Activated T-helper 2 cell treated with anti-CD3 and anti-CD28 coated beads, Interferon-gamma antibody, Interleukin-2, Interleukin-4, amounts not matched to agents 10 μg/mL and 5 μg/mL and 100 μg/mL, durations not matched to agents 14 hours and 24 hours and 36 hours (primary cell): ENCODE measurements around the gene HSH2D. TPM values are rescaled to one million over a fixed set of nuclear protein-coding genes. Genes with fewer than 3 reads are reported as not detected.

Source experiments
- DNase-seq: peaks from one replicate; pipeline ENCODE4 v3.0.0; 2021; ENCODE audit warnings: low spot score
- H3K27ac Mint-ChIP-seq: one replicate; pipeline ENCODE4 v1.8.0; 2021; ENCODE audit warnings: mixed read lengths
- H3K27me3 Mint-ChIP-seq: one replicate; pipeline ENCODE4 v1.8.0; 2021; ENCODE audit warnings: low read depth, mixed read lengths
- H3K36me3 Mint-ChIP-seq: one replicate; pipeline ENCODE4 v1.8.0; 2021; ENCODE audit warnings: low read depth, mixed read lengths
- H3K4me1 Mint-ChIP-seq: one replicate; pipeline ENCODE4 v1.8.0; 2021; ENCODE audit warnings: low read depth, mixed read lengths
- H3K4me3 Mint-ChIP-seq: one replicate; pipeline ENCODE4 v1.8.0; 2021; ENCODE audit warnings: low read depth, mild to moderate bottlenecking, moderate library complexity, mixed read lengths
- H3K9me3 Mint-ChIP-seq: one replicate; pipeline ENCODE4 v1.8.0; 2021; ENCODE audit warnings: mixed read lengths
- intact Hi-C: fragments of 100-400 bp; cut with micrococcal nuclease; formaldehyde crosslinking; loops from one replicate; pipeline ENCODE4 v1.15.1; 2023
- total RNA-seq: library from RNA; stranded (reverse); gene quantifications from 2 replicates; pipeline ENCODE4 v1.2.3, GENCODE V29; 2022

The HSH2D gene
- total RNA-seq, 1 donor from 2014 or later = 43.5 TPM

GRCh38 chr19:16125737-16126495 is 17.6 kb upstream of the HSH2D start:
- H3K9me3 Mint-ChIP-seq = no peaks in the 10 kb centered on the region
- no peak for DNase-seq
- no peaks in the 10 kb centered on the region for H3K27me3 Mint-ChIP-seq
- H3K4me1 Mint-ChIP-seq = peaks cover 2% of the 10 kb centered on the region
- intact Hi-C loops = no loop called here
- peaks cover 90% of the 10 kb centered on the region for H3K36me3 Mint-ChIP-seq
- no peak overlapping the region for H3K27ac Mint-ChIP-seq
- H3K4me3 Mint-ChIP-seq = no peak overlapping the region

GRCh38 chr19:16127080-16127479 is 16.4 kb upstream of the HSH2D start:
- Mint-ChIP-seq H3K27me3 (no peaks in the 10 kb centered on the region), H3K4me1 (peaks cover 2% of the 10 kb centered on the region), H3K27ac (no peak overlapping the region), H3K36me3 (peaks cover 90% of the 10 kb centered on the region), H3K4me3 (no peak overlapping the region), H3K9me3 (no peaks in the 10 kb centered on the region)
- intact Hi-C loops = no loop called here
- no peak for DNase-seq

GRCh38 chr19:16127776-16128371 is 15.6 kb upstream of the HSH2D start:
- no peaks in the 10 kb centered on the region for H3K9me3 Mint-ChIP-seq
- no peaks in the 10 kb centered on the region for H3K27me3 Mint-ChIP-seq
- H3K36me3 Mint-ChIP-seq = peaks cover 90% of the 10 kb centered on the region
- no peak for DNase-seq
- peaks cover 2% of the 10 kb centered on the region for H3K4me1 Mint-ChIP-seq
- H3K4me3 Mint-ChIP-seq = no peak overlapping the region
- H3K27ac Mint-ChIP-seq = no peak overlapping the region
- intact Hi-C loops = no loop called here

GRCh38 chr19:16131648-16132047 is 11.8 kb upstream of the HSH2D start:
- Mint-ChIP-seq H3K27ac (no peak overlapping the region), H3K36me3 (peaks cover 80% of the 10 kb centered on the region)

GRCh38 chr19:16133818-16134217 is 9.7 kb upstream of the HSH2D start:
- Mint-ChIP-seq H3K9me3 (no peaks in the 10 kb centered on the region), H3K4me1 (peaks cover 7% of the 10 kb centered on the region), H3K27ac (peak overlapping the region; percentile 20), H3K27me3 (no peaks in the 10 kb centered on the region), H3K36me3 (peaks cover 63% of the 10 kb centered on the region), H3K4me3 (no peak overlapping the region)
- intact Hi-C loops = no loop called here
- DNase-seq = no peak

More at GRCh38 chr19:16131648-16132047, 11.8 kb upstream of the HSH2D start:
- no peak for DNase-seq
- peaks cover under 1% of the 10 kb centered on the region for H3K4me1 Mint-ChIP-seq
- no peaks in the 10 kb centered on the region for H3K27me3 Mint-ChIP-seq
- H3K4me3 Mint-ChIP-seq = no peak overlapping the region
- intact Hi-C loops = no loop called here
- no peaks in the 10 kb centered on the region for H3K9me3 Mint-ChIP-seq

GRCh38 chr19:16134510-16134909 is 9.0 kb upstream of the HSH2D start:
- intact Hi-C loops = no loop called here
- Mint-ChIP-seq H3K4me1 (peaks cover 7% of the 10 kb centered on the region), H3K36me3 (peaks cover 56% of the 10 kb centered on the region), H3K27me3 (no peaks in the 10 kb centered on the region), H3K27ac (peak overlapping the region; percentile 38), H3K9me3 (no peaks in the 10 kb centered on the region), H3K4me3 (no peak overlapping the region)
- DNase-seq = no peak

- intact Hi-C loops = no loop called here
- Mint-ChIP-seq H3K27ac (no peak overlapping the region), H3K36me3 (peaks cover 47% of the 10 kb centered on the region), H3K4me3 (no peak overlapping the region), H3K27me3 (no peaks in the 10 kb centered on the region), H3K4me1 (peaks cover 14% of the 10 kb centered on the region), H3K9me3 (no peaks in the 10 kb centered on the region)
- DNase-seq = no peak
Observed at GRCh38 chr19:16135430-16136127, 7.9 kb upstream of the HSH2D start.

- no peak overlapping the region for H3K4me3 Mint-ChIP-seq
- intact Hi-C loops = no loop called here
- H3K27me3 Mint-ChIP-seq = no peaks in the 10 kb centered on the region
- H3K36me3 Mint-ChIP-seq = peaks cover 38% of the 10 kb centered on the region
- peaks cover 20% of the 10 kb centered on the region for H3K4me1 Mint-ChIP-seq
- no peak for DNase-seq
- no peak overlapping the region for H3K27ac Mint-ChIP-seq
- no peaks in the 10 kb centered on the region for H3K9me3 Mint-ChIP-seq
Observed at GRCh38 chr19:16136185-16136999, 7.1 kb upstream of the HSH2D start.

GRCh38 chr19:16139752-16140151 is 3.7 kb upstream of the HSH2D start:
- Mint-ChIP-seq H3K4me3 (no peak overlapping the region), H3K36me3 (peaks cover 13% of the 10 kb centered on the region), H3K27ac (peak overlapping the region; percentile 60), H3K4me1 (peaks cover 35% of the 10 kb centered on the region), H3K9me3 (no peaks in the 10 kb centered on the region), H3K27me3 (no peaks in the 10 kb centered on the region)
- intact Hi-C loops = no loop called here
- no peak for DNase-seq

GRCh38 chr19:16141043-16141442 is 2.4 kb upstream of the HSH2D start:
- Mint-ChIP-seq H3K4me1 (peaks cover 40% of the 10 kb centered on the region), H3K9me3 (no peaks in the 10 kb centered on the region), H3K4me3 (peak overlapping the region; percentile 30), H3K27ac (peak overlapping the region; percentile 43), H3K27me3 (no peaks in the 10 kb centered on the region), H3K36me3 (peaks cover 14% of the 10 kb centered on the region)
- DNase-seq = no peak
- intact Hi-C loops = no loop called here

- Mint-ChIP-seq H3K4me3 (peak overlapping the region; percentile 13), H3K4me1 (peaks cover 40% of the 10 kb centered on the region), H3K27me3 (no peaks in the 10 kb centered on the region), H3K36me3 (peaks cover 20% of the 10 kb centered on the region), H3K9me3 (no peaks in the 10 kb centered on the region), H3K27ac (peak overlapping the region; percentile 50)
- DNase-seq = no peak
- intact Hi-C loops = loop anchor here (2.0 kb wide), 1 partner anchor 23 kb away; no protein-coding TSS in a partner anchor
Observed at GRCh38 chr19:16142032-16142580, 1.4 kb upstream of the HSH2D start.

GRCh38 chr19:16144216-16144581 is 714 bp downstream of the HSH2D start:
- no peak for DNase-seq
- Mint-ChIP-seq H3K4me3 (peak overlapping the region; percentile 99), H3K27ac (peak overlapping the region; percentile 96), H3K9me3 (no peaks in the 10 kb centered on the region), H3K27me3 (no peaks in the 10 kb centered on the region), H3K4me1 (peaks cover 44% of the 10 kb centered on the region), H3K36me3 (peaks cover 26% of the 10 kb centered on the region)
- intact Hi-C loops = loop anchor here (2.0 kb wide), 1 partner anchor 17 kb away; no protein-coding TSS in a partner anchor
